ENCODE data around the gene EPC1.

The EPC1 gene

DNA sequence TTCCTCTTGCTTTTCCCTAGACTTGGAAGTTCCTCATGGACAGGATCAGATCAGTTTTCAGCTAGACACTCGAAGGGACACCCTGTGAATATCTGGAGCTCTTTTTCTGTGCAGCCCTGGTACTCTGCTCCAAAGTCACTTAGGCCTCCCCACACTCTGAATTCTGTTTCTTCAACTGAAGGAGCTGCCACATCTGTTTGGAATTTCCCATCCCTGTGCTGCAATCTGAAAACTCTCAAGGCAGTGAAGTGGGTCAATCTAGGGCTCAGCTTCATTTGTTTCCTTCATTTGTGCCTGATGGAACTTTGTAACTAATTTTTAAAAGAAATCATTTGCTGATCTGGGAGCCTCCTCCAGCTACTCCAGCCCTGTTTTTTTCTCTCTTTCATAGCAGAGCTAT lies 9.6 kb downstream of the EPC1 start:
- Histone ChIP-seq H3K4me3 (ENCODE audit: low read depth, low read length) (no peak overlapping the region), H3K36me3 (ENCODE audit: control insufficient read depth in 2 of 2, insufficient read depth in 1 of 2, low read length in 2 of 2) (no peaks in the 10 kb centered on the region; a peak in 1 of 3 replicates), H3K27ac (ENCODE audit: extremely low read depth, low read depth, low read length) (no peak overlapping the region), H3K9me3 (ENCODE audit: control insufficient read depth, insufficient read depth, low read depth, low read length) (no peaks in the 10 kb centered on the region), H3K4me1 (ENCODE audit: control insufficient read depth, insufficient read depth, low read length) (peaks cover 11% of the 10 kb centered on the region)
- ChIA-PET CTCF (interaction anchor here (1.0 kb wide), 1 partner anchor 81 kb away, joined by 3 read pairs; no protein-coding TSS in a partner anchor), POLR2A (interaction anchor here (1.2 to 1.7 kb wide), 2 partner anchors 9 to 112 kb away, joined by 4 to 5 read pairs; no protein-coding TSS in a partner anchor)
- no peak for TF ChIP-seq HOXC10 (CRISPR knock-in tag; IDR thresholded peaks at IDR 0.05)
- no peak for TF ChIP-seq ZNF132 (tag by site-specific recombination; IDR thresholded peaks at IDR 0.05; ENCODE audit: borderline replicate concordance)
- TF ChIP-seq SP2 (tag by site-specific recombination; IDR thresholded peaks at IDR 0.05) = no peak
- TF ChIP-seq YY2 (tag by site-specific recombination; IDR thresholded peaks at IDR 0.05) = no peak
- no peak for TF ChIP-seq KLF10 (tag by site-specific recombination; IDR thresholded peaks at IDR 0.05)
- TF ChIP-seq ZBTB21 (tag by site-specific recombination; IDR thresholded peaks at IDR 0.05) = no peak
- TF ChIP-seq GLIS1 (tag by site-specific recombination; IDR thresholded peaks at IDR 0.05) = no peak
- no peak for TF ChIP-seq ZNF155 (tag by site-specific recombination; IDR thresholded peaks at IDR 0.05)
- TF ChIP-seq, protein P1, sequence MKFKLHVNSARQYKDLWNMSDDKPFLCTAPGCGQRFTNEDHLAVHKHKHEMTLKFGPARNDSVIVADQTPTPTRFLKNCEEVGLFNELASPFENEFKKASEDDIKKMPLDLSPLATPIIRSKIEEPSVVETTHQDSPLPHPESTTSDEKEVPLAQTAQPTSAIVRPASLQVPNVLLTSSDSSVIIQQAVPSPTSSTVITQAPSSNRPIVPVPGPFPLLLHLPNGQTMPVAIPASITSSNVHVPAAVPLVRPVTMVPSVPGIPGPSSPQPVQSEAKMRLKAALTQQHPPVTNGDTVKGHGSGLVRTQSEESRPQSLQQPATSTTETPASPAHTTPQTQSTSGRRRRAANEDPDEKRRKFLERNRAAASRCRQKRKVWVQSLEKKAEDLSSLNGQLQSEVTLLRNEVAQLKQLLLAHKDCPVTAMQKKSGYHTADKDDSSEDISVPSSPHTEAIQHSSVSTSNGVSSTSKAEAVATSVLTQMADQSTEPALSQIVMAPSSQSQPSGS (tag by site-specific recombination; IDR thresholded peaks at IDR 0.05; ENCODE audit: low read depth) = no peak
- no peak for TF ChIP-seq ZBTB20 (tag by site-specific recombination; IDR thresholded peaks at IDR 0.05)

DNA sequence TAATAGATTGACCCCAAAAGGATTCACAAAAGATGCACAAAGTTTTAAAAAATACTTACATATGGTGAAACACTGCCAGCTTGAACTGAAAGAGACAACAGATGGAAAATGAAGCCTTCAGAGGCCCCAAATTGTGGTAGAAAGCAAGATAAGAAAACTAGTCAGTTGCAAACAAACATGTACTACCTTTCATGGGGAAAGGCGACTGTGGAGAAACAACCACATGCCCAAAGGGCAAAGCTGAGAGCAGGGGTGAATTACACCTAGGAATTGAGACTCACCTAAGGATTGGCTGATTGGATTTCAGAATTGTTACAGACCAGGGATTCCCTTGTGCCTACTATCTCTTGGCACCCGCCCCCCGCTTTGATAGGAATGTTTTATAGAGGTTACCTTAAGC lies 13.1 kb downstream of the EPC1 start:
- ChIA-PET POLR2A (interaction anchor here (1.2 kb wide), 1 partner anchor 12 kb away, joined by 6 read pairs; no protein-coding TSS in a partner anchor), CTCF (interaction anchor here (1.1 to 1.5 kb wide), 2 partner anchors 12 to 40 kb away, joined by 3 to 10 read pairs; no protein-coding TSS in a partner anchor)
- H3K36me3 ChIP-seq (ENCODE audit: control insufficient read depth in 2 of 2, insufficient read depth in 1 of 2, low read length in 2 of 2) = no peaks in the 10 kb centered on the region
- H3K9me3 ChIP-seq (ENCODE audit: control insufficient read depth, insufficient read depth, low read depth, low read length) = no peaks in the 10 kb centered on the region
- no peak overlapping the region for H3K27ac ChIP-seq (ENCODE audit: extremely low read depth, low read depth, low read length)
- H3K4me1 ChIP-seq (ENCODE audit: control insufficient read depth, insufficient read depth, low read length) = peaks cover 24% of the 10 kb centered on the region
- TF ChIP-seq KLF16 (tag by site-specific recombination; IDR thresholded peaks at IDR 0.05) = no peak
- TF ChIP-seq, protein P2, sequence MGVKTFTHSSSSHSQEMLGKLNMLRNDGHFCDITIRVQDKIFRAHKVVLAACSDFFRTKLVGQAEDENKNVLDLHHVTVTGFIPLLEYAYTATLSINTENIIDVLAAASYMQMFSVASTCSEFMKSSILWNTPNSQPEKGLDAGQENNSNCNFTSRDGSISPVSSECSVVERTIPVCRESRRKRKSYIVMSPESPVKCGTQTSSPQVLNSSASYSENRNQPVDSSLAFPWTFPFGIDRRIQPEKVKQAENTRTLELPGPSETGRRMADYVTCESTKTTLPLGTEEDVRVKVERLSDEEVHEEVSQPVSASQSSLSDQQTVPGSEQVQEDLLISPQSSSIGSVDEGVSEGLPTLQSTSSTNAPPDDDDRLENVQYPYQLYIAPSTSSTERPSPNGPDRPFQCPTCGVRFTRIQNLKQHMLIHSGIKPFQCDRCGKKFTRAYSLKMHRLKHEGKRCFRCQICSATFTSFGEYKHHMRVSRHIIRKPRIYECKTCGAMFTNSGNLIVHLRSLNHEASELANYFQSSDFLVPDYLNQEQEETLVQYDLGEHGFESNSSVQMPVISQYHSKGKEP (tag by site-specific recombination; IDR thresholded peaks at IDR 0.05) = no peak
- TF ChIP-seq ZNF324 (tag by site-specific recombination; IDR thresholded peaks at IDR 0.05) = no peak
- TF ChIP-seq, protein P3, sequence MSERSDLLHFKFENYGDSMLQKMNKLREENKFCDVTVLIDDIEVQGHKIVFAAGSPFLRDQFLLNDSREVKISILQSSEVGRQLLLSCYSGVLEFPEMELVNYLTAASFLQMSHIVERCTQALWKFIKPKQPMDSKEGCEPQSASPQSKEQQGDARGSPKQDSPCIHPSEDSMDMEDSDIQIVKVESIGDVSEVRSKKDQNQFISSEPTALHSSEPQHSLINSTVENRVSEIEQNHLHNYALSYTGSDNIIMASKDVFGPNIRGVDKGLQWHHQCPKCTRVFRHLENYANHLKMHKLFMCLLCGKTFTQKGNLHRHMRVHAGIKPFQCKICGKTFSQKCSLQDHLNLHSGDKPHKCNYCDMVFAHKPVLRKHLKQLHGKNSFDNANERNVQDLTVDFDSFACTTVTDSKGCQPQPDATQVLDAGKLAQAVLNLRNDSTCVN (tag by site-specific recombination; optimal IDR thresholded peaks at IDR 0.05) = no peak
- TF ChIP-seq ZSCAN16 (tag by site-specific recombination; IDR thresholded peaks at IDR 0.05) = no peak
- TF ChIP-seq HOXA7 (CRISPR knock-in tag; IDR thresholded peaks at IDR 0.05; ENCODE audit: borderline replicate concordance) = no peak
- TF ChIP-seq ZNF341 (tag by site-specific recombination; IDR thresholded peaks at IDR 0.05; ENCODE audit: low read depth) = no peak
- TF ChIP-seq, protein P1 (tag by site-specific recombination; IDR thresholded peaks at IDR 0.05; ENCODE audit: low read depth) = no peak
- no peak for TF ChIP-seq ZNF555 (tag by site-specific recombination; conservative IDR thresholded peaks at IDR 0.05)
- no peak for TF ChIP-seq ZNF658 (tag by site-specific recombination; IDR thresholded peaks at IDR 0.05)
- TF ChIP-seq, protein P4, sequence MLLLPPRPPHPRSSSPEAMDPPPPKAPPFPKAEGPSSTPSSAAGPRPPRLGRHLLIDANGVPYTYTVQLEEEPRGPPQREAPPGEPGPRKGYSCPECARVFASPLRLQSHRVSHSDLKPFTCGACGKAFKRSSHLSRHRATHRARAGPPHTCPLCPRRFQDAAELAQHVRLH (tag by site-specific recombination; IDR thresholded peaks at IDR 0.05) = no peak
- no peak for TF ChIP-seq ZNF23 (tag by site-specific recombination; IDR thresholded peaks at IDR 0.05; ENCODE audit: borderline replicate concordance)
- no peak for TF ChIP-seq GLIS1 (tag by site-specific recombination; IDR thresholded peaks at IDR 0.05)
- TF ChIP-seq, protein P5, sequence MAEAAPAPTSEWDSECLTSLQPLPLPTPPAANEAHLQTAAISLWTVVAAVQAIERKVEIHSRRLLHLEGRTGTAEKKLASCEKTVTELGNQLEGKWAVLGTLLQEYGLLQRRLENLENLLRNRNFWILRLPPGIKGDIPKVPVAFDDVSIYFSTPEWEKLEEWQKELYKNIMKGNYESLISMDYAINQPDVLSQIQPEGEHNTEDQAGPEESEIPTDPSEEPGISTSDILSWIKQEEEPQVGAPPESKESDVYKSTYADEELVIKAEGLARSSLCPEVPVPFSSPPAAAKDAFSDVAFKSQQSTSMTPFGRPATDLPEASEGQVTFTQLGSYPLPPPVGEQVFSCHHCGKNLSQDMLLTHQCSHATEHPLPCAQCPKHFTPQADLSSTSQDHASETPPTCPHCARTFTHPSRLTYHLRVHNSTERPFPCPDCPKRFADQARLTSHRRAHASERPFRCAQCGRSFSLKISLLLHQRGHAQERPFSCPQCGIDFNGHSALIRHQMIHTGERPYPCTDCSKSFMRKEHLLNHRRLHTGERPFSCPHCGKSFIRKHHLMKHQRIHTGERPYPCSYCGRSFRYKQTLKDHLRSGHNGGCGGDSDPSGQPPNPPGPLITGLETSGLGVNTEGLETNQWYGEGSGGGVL (tag by site-specific recombination; IDR thresholded peaks at IDR 0.05) = no peak
- TF ChIP-seq ZNF302 (tag by site-specific recombination; IDR thresholded peaks at IDR 0.05; ENCODE audit: low read depth) = no peak
- no peak for TF ChIP-seq ZNF837 (tag by site-specific recombination; IDR thresholded peaks at IDR 0.05)
- no peak overlapping the region for H3K4me3 ChIP-seq (ENCODE audit: low read depth, low read length)
